ENCODE measurements around the gene AAR2. TPM values are rescaled to one million over a fixed set of nuclear protein-coding genes. Genes with fewer than 3 reads are reported as not detected.
A peak's percentile ranks its signal among the peaks of the same experiment; 100 is the strongest.

The AAR2 gene
- total RNA-seq, 1 donor from 2014 or later: 20.3 TPM

DNA sequence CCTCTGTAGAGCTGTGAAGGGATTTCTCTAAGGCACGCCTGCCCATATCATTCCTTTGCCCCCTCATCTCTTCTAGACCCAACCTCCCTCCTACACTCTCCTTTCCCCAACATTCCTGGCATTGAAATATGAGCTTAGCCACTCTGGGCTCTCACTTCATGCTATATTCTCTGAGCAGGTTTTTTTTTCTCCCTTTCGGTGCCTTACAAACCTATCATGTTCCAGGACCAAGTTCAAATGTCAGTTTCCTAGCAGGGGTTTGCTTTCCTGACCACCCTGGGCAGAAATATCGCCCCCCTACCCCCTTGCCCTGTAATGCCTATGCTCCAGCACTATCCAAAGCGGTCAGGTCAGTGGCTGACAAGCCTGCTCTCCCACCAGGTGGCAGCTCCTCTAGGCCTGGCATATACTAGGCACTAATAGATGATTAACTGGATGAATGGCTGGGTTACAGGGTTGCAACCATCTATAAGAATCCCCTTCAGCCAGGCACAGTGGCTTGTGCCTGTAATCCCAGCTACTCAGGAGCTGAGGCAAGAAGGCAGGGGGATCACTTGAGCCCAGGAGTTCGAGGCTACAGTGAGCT, 25.7 kb upstream of the AAR2 start:
- Mint-ChIP-seq H3K4me3 (ENCODE audit: unreplicated experiment) (no peak overlapping the region), H3K27ac (ENCODE audit: unreplicated experiment) (no peak overlapping the region), H3K9me3 (ENCODE audit: unreplicated experiment) (no peaks in the 10 kb centered on the region), H3K27me3 (ENCODE audit: unreplicated experiment) (peaks cover 4% of the 10 kb centered on the region), H3K4me1 (ENCODE audit: unreplicated experiment) (peaks cover 7% of the 10 kb centered on the region), H3K36me3 (ENCODE audit: low read depth, unreplicated experiment) (peaks cover 10% of the 10 kb centered on the region)
- no peak for DNase-seq (ENCODE audit: low spot score)
- no peak for TF ChIP-seq CTCF (IDR thresholded peaks at IDR 0.05; ENCODE audit: unreplicated experiment)

- no peak for TF ChIP-seq CTCF (IDR thresholded peaks at IDR 0.05; ENCODE audit: unreplicated experiment)
- H3K36me3 Mint-ChIP-seq (ENCODE audit: low read depth, unreplicated experiment): no peaks in the 10 kb centered on the region
- no peak overlapping the region for H3K27ac Mint-ChIP-seq (ENCODE audit: unreplicated experiment)
- H3K4me1 Mint-ChIP-seq (ENCODE audit: unreplicated experiment): peaks cover 8% of the 10 kb centered on the region
- H3K27me3 Mint-ChIP-seq (ENCODE audit: unreplicated experiment): peaks cover 1% of the 10 kb centered on the region
- H3K9me3 Mint-ChIP-seq (ENCODE audit: unreplicated experiment): no peaks in the 10 kb centered on the region
- no peak for DNase-seq (ENCODE audit: low spot score)
- H3K4me3 Mint-ChIP-seq (ENCODE audit: unreplicated experiment): no peak overlapping the region
Observed at GRCh38 chr20:36213362-36213761, 22.9 kb upstream of the AAR2 start.

GRCh38 chr20:36214684-36215256, 21.5 kb upstream of the AAR2 start:
- no peaks in the 10 kb centered on the region for H3K36me3 Mint-ChIP-seq (ENCODE audit: low read depth, unreplicated experiment)
- no peak overlapping the region for H3K27ac Mint-ChIP-seq (ENCODE audit: unreplicated experiment)
- no peak for DNase-seq (ENCODE audit: low spot score)
- H3K4me3 Mint-ChIP-seq (ENCODE audit: unreplicated experiment): no peak overlapping the region
- H3K27me3 Mint-ChIP-seq (ENCODE audit: unreplicated experiment): no peaks in the 10 kb centered on the region
- H3K9me3 Mint-ChIP-seq (ENCODE audit: unreplicated experiment): no peaks in the 10 kb centered on the region
- peaks cover 4% of the 10 kb centered on the region for H3K4me1 Mint-ChIP-seq (ENCODE audit: unreplicated experiment)
- TF ChIP-seq CTCF (IDR thresholded peaks at IDR 0.05; ENCODE audit: unreplicated experiment): peak; percentile 42

DNA sequence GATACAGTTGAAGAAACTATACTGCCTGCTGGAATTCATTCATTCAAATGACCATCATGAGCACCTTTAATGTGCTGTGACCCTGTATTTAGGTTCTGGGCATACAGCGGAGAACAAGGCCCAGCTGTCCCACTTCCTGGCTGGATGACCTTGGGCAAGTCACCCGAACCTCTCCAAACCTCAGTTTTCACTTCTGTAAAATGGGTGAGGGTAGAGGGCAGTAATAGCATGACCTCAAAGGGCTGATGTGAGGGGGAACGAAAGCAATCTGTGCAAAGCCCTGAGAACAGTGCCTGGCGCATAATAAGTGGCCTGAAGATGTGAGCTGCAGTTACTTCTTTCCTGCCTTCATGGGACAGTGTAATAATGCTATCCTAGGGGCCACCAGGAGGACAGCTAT, 20.5 kb upstream of the AAR2 start:
- Mint-ChIP-seq H3K4me1 (ENCODE audit: unreplicated experiment) (peaks cover 4% of the 10 kb centered on the region), H3K4me3 (ENCODE audit: unreplicated experiment) (no peak overlapping the region), H3K27ac (ENCODE audit: unreplicated experiment) (no peak overlapping the region), H3K9me3 (ENCODE audit: unreplicated experiment) (no peaks in the 10 kb centered on the region), H3K27me3 (ENCODE audit: unreplicated experiment) (peaks cover 2% of the 10 kb centered on the region), H3K36me3 (ENCODE audit: low read depth, unreplicated experiment) (peaks cover 7% of the 10 kb centered on the region)
- DNase-seq (ENCODE audit: low spot score): no peak
- no peak for TF ChIP-seq CTCF (IDR thresholded peaks at IDR 0.05; ENCODE audit: unreplicated experiment)

GRCh38 chr20:36216314-36217025, 19.8 kb upstream of the AAR2 start:
- H3K27me3 Mint-ChIP-seq (ENCODE audit: unreplicated experiment): peaks cover 2% of the 10 kb centered on the region
- no peak overlapping the region for H3K4me3 Mint-ChIP-seq (ENCODE audit: unreplicated experiment)
- no peaks in the 10 kb centered on the region for H3K9me3 Mint-ChIP-seq (ENCODE audit: unreplicated experiment)
- H3K4me1 Mint-ChIP-seq (ENCODE audit: unreplicated experiment): peaks cover 4% of the 10 kb centered on the region
- DNase-seq (ENCODE audit: low spot score): no peak
- peaks cover 13% of the 10 kb centered on the region for H3K36me3 Mint-ChIP-seq (ENCODE audit: low read depth, unreplicated experiment)
- no peak for TF ChIP-seq CTCF (IDR thresholded peaks at IDR 0.05; ENCODE audit: unreplicated experiment)
- H3K27ac Mint-ChIP-seq (ENCODE audit: unreplicated experiment): no peak overlapping the region
